Measurements from ENCODE around the gene USP5. TPM values are rescaled to one million over a fixed set of nuclear protein-coding genes. Genes with fewer than 3 reads are reported as not detected.

USP5 gene
- total RNA-seq, 1 experiment from 2014 or later: 104 TPM

GRCh38 chr12:6840330-6840729, 11.6 kb upstream of the USP5 start:
- DNase-seq (ENCODE audit: low spot score): no peak

- no peak for DNase-seq (ENCODE audit: low spot score)
These were observed 11.0 kb upstream of the USP5 start, which contains the start of gene GNB3 for GRCh38 chr12:6840761-6841515. Gene GNB3 (plus strand): TSS chr12:6840925. CDS start chr12:6841288, 363 bp downstream.

- DNase-seq (ENCODE audit: low spot score): no peak
These were observed 9.9 kb upstream of the USP5 start for GRCh38 chr12:6842075-6842474.

- DNase-seq (ENCODE audit: low spot score): no peak
These were observed 8.6 kb upstream of the USP5 start for GRCh38 chr12:6843118-6843902.

GRCh38 chr12:6845395-6845794, 6.6 kb upstream of the USP5 start:
- DNase-seq (ENCODE audit: low spot score): no peak

GRCh38 chr12:6846316-6846869, 5.6 kb upstream of the USP5 start:
- DNase-seq (ENCODE audit: low spot score): no peak

GRCh38 chr12:6847676-6848075, 4.3 kb upstream of the USP5 start:
- no peak for DNase-seq (ENCODE audit: low spot score)

- DNase-seq (ENCODE audit: low spot score): no peak
These were observed 2.5 kb upstream of the USP5 start for GRCh38 chr12:6849427-6849826.

- no peak for DNase-seq (ENCODE audit: low spot score)
These were observed 1.9 kb upstream of the USP5 start for GRCh38 chr12:6849976-6850560.

- DNase-seq (ENCODE audit: low spot score): no peak
These were observed 1.2 kb upstream of the USP5 start for GRCh38 chr12:6850796-6851152.

- DNase-seq (ENCODE audit: low spot score): peak; percentile 94
These were observed 613 bp upstream of the USP5 start, which contains the start of gene CDCA3 for GRCh38 chr12:6851153-6851920. Gene CDCA3 (minus strand): TSS chr12:6851286. CDS start chr12:6850952, 334 bp downstream.

- DNase-seq (ENCODE audit: low spot score): peak; percentile 62
These were observed 853 bp downstream of the USP5 start for GRCh38 chr12:6852651-6853354.

- no peak for DNase-seq (ENCODE audit: low spot score)
These were observed 1.7 kb downstream of the USP5 start for GRCh38 chr12:6853626-6854025.

- DNase-seq (ENCODE audit: low spot score): no peak
These were observed 2.1 kb downstream of the USP5 start for GRCh38 chr12:6854036-6854435.

- DNase-seq (ENCODE audit: low spot score): no peak
These were observed 3.4 kb downstream of the USP5 start for GRCh38 chr12:6855322-6855721.

GRCh38 chr12:6858799-6859198, 6.8 kb downstream of the USP5 start:
- no peak for DNase-seq (ENCODE audit: low spot score)

- no peak for DNase-seq (ENCODE audit: low spot score)
These were observed 8.2 kb downstream of the USP5 start for GRCh38 chr12:6860116-6860515.

GRCh38 chr12:6860942-6861341, 9.0 kb downstream of the USP5 start:
- DNase-seq (ENCODE audit: low spot score): no peak

- no peak for DNase-seq (ENCODE audit: low spot score)
These were observed 9.4 kb downstream of the USP5 start for GRCh38 chr12:6861391-6861790.

GRCh38 chr12:6863033-6863432, 11.1 kb downstream of the USP5 start:
- DNase-seq (ENCODE audit: low spot score): no peak
